Measurements from ENCODE around the gene CFLAR. TPM values are rescaled to one million over a fixed set of nuclear protein-coding genes. Genes with fewer than 3 reads are reported as not detected.
A peak's percentile ranks its signal among the peaks of the same experiment; 100 is the strongest.

CFLAR gene
- polyA plus RNA-seq, 1 of the 3 experiments (the other 2 are of a cell fraction), result 23.7 TPM

- no peaks in the 10 kb centered on the region for H3K27me3 ChIP-seq (ENCODE audit: insufficient read depth)
- H3K9ac ChIP-seq, result peak overlapping the region; percentile 27
- 73% methylated on average over 1 of the region's 1 CpG for WGBS (ENCODE audit: low lambda C conversion rate)
- peak overlapping the region in 1 of 2 experiments; percentile 96; a peak in 2 of 4 replicates for H3K27ac ChIP-seq (ENCODE audit: low read depth in 2 of 2, low read length in 1 of 2)
- no peak for DNase-seq
- no peaks in the 10 kb centered on the region for H4K20me1 ChIP-seq (ENCODE audit: insufficient read depth)
- no peak overlapping the region for H2AFZ ChIP-seq (ENCODE audit: low read depth)
- H3K36me3 ChIP-seq (replicated peaks in 1 of 2; ENCODE audit: control insufficient read depth in 1 of 2, insufficient read depth in 2 of 2, low read length in 1 of 2), result peaks cover 16 to 26% of the 10 kb centered on the region in 2 experiments
- TF ChIP-seq FOXM1 (IDR thresholded peaks at IDR 0.05; ENCODE audit: low read depth), result no peak
- TF ChIP-seq MXI1 (IDR thresholded peaks at IDR 0.05; ENCODE audit: low read depth, low read length), result no peak
- no peak for TF ChIP-seq RCOR1 (IDR thresholded peaks at IDR 0.05; ENCODE audit: low read length)
- TF ChIP-seq TCF12 (IDR thresholded peaks at IDR 0.05), result no peak
- TF ChIP-seq GABPA (IDR thresholded peaks at IDR 0.05; ENCODE audit: low read depth), result no peak
- TF ChIP-seq RXRA (IDR thresholded peaks at IDR 0.05; ENCODE audit: borderline replicate concordance, low read depth), result no peak
- no peak for TF ChIP-seq USF1 (IDR thresholded peaks at IDR 0.05; ENCODE audit: borderline replicate concordance, low read depth)
- TF ChIP-seq TEAD4 (IDR thresholded peaks at IDR 0.05; ENCODE audit: borderline replicate concordance, insufficient read depth), result no peak
- TF ChIP-seq JUND (IDR thresholded peaks at IDR 0.05), result no peak
- no peak for TF ChIP-seq FOXJ3 (CRISPR knock-in tag; IDR thresholded peaks at IDR 0.05)
- no peak for TF ChIP-seq REST (IDR thresholded peaks at IDR 0.05; ENCODE audit: low read depth, low read length)
- H3K79me2 ChIP-seq (ENCODE audit: insufficient read depth), result peaks cover 93% of the 10 kb centered on the region
- ChIA-PET CTCF (interaction anchor here (2.6 kb wide), 1 partner anchor 26 kb away, joined by 8 read pairs; no protein-coding TSS in a partner anchor), POLR2A (no interaction called here)
- no peak overlapping the region for H3K4me3 ChIP-seq (ENCODE audit: low read depth in 2 of 2, low read length in 1 of 2)
- H3K4me2 ChIP-seq, result peak overlapping the region; percentile 8; the same call in 1 of the 2 replicates
- no peaks in the 10 kb centered on the region for H3K9me2 ChIP-seq
- no peaks in the 10 kb centered on the region for H3K9me3 ChIP-seq
- H3F3A ChIP-seq (replicated peaks; ENCODE audit: insufficient read depth), result peaks cover 34% of the 10 kb centered on the region
- H3K4me1 ChIP-seq (ENCODE audit: control insufficient read depth in 1 of 2, insufficient read depth in 2 of 2, low read depth in 1 of 2, low read length in 1 of 2), result peaks cover 10 to 40% of the 10 kb centered on the region in 2 experiments
These were observed 16.6 kb downstream of the CFLAR start for GRCh38 chr2:201132518-201132917.

- Histone ChIP-seq H3K4me2 (no peak overlapping the region), H3K9ac (no peak overlapping the region), H3K27ac (ENCODE audit: low read depth in 2 of 2, low read length in 1 of 2) (no peak overlapping the region), H3K27me3 (ENCODE audit: insufficient read depth) (no peaks in the 10 kb centered on the region), H3K79me2 (ENCODE audit: insufficient read depth) (peaks cover 80% of the 10 kb centered on the region), H3K9me2 (no peaks in the 10 kb centered on the region), H3K4me1 (ENCODE audit: control insufficient read depth in 1 of 2, insufficient read depth in 2 of 2, low read depth in 1 of 2, low read length in 1 of 2) (peaks cover 0 to 16% of the 10 kb centered on the region in 2 experiments; a peak in 1 of 4 replicates), H3F3A (replicated peaks; ENCODE audit: insufficient read depth) (peaks cover 12% of the 10 kb centered on the region), H3K9me3 (no peaks in the 10 kb centered on the region), H3K4me3 (ENCODE audit: low read depth in 2 of 2, low read length in 1 of 2) (no peak overlapping the region), H2AFZ (ENCODE audit: low read depth) (no peak overlapping the region), H4K20me1 (ENCODE audit: insufficient read depth) (no peaks in the 10 kb centered on the region), H3K36me3 (replicated peaks in 1 of 2; ENCODE audit: control insufficient read depth in 1 of 2, insufficient read depth in 2 of 2, low read length in 1 of 2) (peaks cover 31 to 39% of the 10 kb centered on the region in 2 experiments)
- no peak for DNase-seq
- WGBS (ENCODE audit: low lambda C conversion rate), result 82% methylated on average over 4 of the region's 4 CpGs
- no peak for TF ChIP-seq IRF3 (IDR thresholded peaks at IDR 0.05; ENCODE audit: low read depth, low read length)
- TF ChIP-seq TCF12 (IDR thresholded peaks at IDR 0.05), result no peak
- TF ChIP-seq USF1 (IDR thresholded peaks at IDR 0.05; ENCODE audit: borderline replicate concordance, low read depth), result no peak
- no peak for TF ChIP-seq ELF1 (IDR thresholded peaks at IDR 0.05)
- TF ChIP-seq RXRA (IDR thresholded peaks at IDR 0.05; ENCODE audit: borderline replicate concordance, low read depth), result no peak
- no peak for TF ChIP-seq TAF1 (IDR thresholded peaks at IDR 0.05; ENCODE audit: borderline replicate concordance, low read depth, low read length)
- TF ChIP-seq MEF2A (IDR thresholded peaks at IDR 0.05; ENCODE audit: borderline replicate concordance, low read depth), result no peak
- TF ChIP-seq FOXJ3 (CRISPR knock-in tag; IDR thresholded peaks at IDR 0.05), result no peak
- no peak for TF ChIP-seq GATA2 (CRISPR knock-in tag; IDR thresholded peaks at IDR 0.05)
- no peak for TF ChIP-seq TEAD4 (IDR thresholded peaks at IDR 0.05; ENCODE audit: borderline replicate concordance, insufficient read depth)
- TF ChIP-seq RFX5 (IDR thresholded peaks at IDR 0.05; ENCODE audit: low read length), result no peak
- no peak for TF ChIP-seq MAX (IDR thresholded peaks at IDR 0.05; ENCODE audit: low read depth)
- CTCF ChIA-PET, result interaction anchor here (1.1 to 1.3 kb wide), 2 partner anchors 42 to 66 kb away, joined by 3 to 4 read pairs; no protein-coding TSS in a partner anchor
- POLR2A ChIA-PET, result interaction anchor here (1.1 kb wide), 1 partner anchor 20 kb away, joined by 3 read pairs; the partner anchor contains the start of gene CFLAR
These were observed 19.4 kb downstream of the CFLAR start for GRCh38 chr2:201135386-201135785.

Data from SK-N-SH (cell line).